Activated T-cell treated with anti-CD3 and anti-CD28 coated beads for 1 hour (primary cell): ENCODE measurements around the gene PIGB.
"Not testable (repeated sequence)": the region's sequence is repeated elsewhere in the genome, so short reads cannot be mapped to it uniquely, and the experiment has no call there.

Source experiments
- DNase-seq: peaks from one replicate; pipeline ENCODE4 v3.0.0-alpha.2; 2020; ENCODE audit warnings: low read depth

PIGB gene

DNA sequence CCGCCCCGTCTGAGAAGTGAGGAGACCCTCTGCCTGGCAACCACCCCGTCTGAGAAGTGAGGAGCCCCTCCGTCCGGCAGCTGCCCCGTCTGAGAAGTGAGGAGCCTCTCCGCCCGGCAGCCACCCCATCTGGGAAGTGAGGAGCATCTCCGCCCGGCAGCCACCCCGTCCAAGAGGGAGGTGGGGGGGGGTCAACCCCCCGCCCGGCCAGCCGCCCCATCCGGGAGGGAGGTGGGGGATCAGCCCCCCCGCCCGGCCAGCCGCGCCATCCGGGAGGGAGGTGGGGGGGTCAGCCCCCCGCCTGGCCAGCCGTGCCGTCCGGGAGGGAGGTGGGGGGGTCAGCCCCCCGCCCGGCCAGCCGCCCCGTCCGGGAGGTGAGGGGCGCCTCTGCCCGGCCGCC lies 16.2 kb upstream of the PIGB start:
- not testable (repeated sequence) for DNase-seq

DNA sequence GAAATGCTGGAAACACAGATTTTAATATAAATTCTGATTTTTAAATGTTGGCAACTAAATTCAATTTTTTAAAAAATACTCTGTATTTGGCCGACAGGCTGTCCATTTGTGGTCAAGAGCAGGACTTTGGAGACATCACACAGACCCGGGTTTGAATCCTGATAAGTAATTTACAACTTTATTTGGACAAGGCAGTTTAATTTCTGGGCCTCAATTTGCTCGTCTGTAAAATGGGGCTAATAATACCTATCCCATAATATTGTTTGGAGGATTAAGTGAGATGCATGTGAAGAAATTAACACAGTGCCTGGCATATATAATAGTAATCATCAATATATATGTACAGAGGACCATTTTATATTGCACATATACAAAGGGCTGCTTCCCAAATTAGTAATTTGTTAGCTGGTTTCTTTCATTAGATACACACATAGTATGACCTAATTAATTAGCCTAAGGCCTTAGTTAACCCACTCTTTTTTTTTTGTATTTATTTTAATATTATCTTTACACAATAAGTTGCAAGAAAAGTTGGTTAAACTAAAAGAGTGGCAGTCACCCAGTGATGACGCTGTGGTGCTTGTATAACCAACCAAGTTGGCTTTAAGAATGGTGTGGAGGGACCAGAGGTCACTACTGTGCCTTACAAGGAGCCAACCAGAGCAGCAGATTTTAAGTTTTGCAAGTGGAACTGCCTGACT lies 665 bp downstream of the PIGB start:
- no peak for DNase-seq

DNA sequence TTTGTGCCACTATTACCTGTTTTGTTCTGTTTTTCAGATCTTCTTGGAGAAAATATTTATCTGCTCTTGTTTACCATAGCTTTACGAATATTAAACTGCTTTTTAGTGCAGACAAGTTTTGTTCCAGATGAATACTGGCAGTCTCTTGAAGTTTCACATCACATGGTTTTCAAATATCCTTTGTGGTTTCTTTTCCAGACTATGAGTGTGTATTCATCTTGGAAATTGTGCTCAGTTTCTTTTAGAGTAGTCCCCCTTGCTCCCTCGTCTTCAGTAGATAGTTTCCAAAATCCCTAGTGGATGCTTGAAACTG lies 1.2 kb downstream of the PIGB start:
- no peak for DNase-seq

DNA sequence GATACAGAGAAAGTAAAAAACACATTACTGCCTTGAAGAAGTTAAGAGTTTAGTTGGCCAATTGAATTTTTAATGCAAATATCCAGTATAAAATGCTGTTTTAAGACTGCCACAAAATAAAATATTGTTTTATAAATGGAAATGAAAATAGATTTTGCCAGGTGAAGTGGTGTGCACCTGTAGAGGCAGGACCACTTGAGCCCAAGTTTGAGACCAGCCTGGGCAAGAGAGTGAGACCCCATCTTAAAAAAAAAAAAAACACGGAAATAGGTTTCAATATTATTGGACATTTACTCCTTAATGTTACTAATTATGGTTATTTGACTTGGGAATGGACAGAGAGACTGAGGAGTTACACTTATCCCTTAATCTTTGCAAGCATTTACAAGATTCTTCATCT lies 1.9 kb downstream of the PIGB start:
- DNase-seq: no peak

DNA sequence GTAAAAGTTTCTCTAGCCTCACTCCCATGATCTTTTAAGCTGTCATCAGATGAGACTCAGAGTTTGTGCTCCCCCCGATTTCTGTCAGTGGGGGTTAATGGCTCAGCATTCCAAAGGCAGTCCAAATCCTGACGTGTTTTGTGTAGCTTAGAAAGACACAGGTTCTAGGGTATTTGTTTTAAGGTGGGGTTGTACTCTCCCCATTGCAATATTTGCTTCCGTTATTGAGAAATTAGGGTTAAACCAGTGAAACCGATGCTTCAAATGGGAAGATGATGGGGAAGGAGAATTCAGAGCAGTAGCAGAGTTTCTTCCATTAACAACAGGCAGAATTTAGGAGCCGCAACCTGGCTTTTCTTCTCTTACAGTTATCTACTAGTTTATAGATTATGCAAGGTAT lies 3.4 kb downstream of the PIGB start:
- DNase-seq: no peak

DNA sequence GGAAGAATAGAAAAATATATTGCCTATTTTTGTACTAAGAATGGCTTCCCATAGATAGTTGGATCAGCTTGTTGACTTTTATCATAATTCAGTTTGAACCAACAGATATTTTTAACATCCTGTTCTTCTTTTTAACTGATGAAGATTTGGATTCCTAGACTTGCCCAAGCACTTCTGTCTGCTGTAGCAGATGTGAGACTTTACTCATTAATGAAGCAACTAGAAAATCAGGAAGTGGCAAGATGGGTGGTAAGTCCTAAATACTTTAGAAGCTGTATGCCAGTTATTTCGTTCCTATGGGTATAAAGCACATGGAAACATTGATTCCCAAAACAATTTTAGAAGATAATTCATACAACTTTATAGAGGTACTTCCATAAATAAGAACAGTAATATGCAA lies 8.4 kb downstream of the PIGB start:
- DNase-seq: no peak

DNA sequence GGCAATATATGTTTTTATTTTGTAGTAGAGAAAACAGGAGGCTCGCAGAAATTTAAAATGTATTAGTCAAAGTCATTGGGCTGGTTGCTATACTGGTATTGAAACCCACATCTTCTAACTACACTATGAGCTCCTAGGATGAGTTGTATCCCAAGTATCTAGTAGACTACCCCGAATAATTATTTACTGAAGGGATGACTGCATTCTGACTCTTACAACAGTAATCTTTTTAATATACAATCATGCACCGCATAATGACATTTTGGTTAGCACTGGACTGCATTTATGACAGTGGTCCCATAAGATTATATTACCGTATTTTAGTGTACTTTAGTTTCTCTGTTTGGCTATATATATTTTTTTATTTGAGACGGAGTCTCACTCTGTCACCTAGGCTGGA lies 15.3 kb downstream of the PIGB start:
- DNase-seq: no peak

DNA sequence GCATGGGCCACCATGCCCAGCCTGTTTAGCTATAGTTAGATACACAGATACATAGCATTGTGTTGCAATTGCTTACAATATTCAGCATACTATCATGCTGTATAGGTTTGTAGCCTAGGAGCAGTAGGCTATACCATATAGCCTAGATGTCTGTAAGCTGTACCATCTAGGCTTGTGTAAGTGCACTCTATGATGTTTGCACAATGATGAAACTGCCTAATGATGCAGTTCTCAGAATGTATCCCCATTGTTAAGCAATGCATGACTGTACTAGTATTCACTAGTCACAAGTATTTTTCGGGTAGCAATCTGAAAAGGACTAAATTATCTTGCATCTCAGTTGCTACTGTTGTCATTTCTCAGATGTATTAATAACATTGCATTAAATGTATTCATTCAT lies 16.0 kb downstream of the PIGB start:
- DNase-seq: no peak

DNA sequence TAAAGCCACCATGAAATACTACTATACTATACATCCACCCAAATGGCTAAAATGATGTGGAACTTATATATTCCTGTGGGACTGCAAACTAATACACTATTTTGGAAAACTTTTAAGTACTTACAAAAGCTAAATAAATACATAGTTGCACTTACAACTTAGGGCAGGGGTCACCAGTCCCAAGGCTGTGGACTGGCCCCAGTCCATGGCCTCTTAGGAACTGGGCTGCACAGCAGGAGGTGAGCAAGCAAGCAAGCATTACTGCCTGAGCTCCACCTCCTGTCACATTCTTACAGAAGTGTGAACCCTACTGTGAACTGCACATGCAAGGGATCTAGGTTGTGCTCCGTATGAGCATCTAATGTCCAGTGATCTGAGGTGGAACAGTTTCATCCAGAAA lies 18.1 kb downstream of the PIGB start:
- DNase-seq: no peak

DNA sequence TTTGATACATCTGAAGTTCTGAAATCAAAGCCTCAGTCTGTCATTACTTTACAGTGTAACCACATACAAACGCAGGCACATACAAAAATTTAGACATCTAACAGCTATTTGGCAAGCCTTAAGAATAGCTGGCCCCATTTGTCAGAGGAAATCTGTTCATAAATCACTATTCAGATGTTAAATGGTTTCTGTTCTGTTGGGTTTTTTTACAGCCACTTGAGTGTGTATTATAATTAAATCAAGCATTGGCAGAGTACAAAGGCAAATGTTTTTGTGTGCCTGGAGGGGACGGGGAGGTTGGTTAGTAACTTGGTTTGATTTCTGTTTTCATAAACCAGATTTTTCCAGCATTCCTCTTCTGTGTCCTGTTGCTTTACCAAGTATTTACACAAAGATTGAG lies 24.1 kb downstream of the PIGB start:
- DNase-seq: no peak

DNA sequence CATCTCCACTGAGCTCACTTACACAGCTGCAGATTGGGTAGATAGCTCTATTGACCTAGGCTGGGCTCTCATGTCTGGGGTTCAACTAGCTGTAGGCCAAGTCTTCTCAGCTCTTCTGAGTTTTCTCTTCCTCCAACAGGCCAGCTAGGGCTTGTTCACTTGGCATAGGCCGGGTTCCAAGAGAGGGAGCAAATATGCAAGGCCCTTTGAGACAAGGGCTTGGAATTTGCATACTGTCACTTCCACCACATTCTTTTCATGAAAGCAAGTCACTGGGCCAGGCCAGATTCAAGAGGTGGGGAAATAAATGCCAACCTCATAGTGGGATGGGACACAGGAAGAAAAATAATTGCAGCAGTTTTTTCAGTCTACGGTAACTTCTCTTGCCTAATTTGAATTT lies 25.2 kb downstream of the PIGB start:
- no peak for DNase-seq

DNA sequence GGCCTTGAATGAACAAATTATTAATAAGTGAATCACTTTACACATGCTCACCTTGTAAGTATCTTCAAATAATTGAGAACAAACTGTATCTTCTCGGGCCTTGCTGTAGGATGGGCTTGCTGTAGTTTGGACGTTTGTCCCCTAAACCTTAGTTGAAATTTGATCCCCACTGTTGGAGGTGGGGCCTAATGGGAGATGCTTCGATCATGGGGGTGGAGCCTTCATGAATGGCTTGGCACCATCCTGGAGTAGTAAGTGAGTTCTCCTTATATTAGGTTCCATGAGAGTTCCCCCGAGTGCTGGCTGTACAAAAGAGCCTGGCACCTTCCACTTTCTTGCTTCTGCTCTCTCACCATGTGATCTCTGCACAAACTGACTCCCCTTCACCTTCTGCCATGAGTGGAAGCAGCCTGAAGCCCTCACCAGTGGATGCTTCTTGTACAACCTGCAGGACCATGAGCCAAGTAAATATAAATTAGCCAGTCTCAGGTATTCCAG lies 29.3 kb downstream of the PIGB start:
- no peak for DNase-seq

DNA sequence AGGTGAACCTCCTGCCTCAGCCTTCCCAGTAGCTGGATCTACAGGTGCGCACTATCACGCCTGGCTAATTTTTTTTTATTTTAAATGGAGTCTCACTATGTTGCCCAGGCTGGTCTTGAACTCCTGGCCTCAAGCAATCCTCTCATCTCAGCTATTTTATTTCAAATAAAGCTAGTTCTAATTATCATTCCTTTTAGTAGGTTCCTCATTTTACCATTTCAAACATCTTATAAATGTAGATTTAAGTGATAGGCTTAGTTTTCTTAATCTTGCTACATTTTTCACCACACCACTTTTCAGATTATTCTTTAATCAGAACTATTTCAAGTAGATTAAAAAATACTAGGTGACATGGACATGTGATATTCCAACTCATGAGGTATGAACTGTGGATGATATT lies 30.3 kb downstream of the PIGB start:
- no peak for DNase-seq

DNA sequence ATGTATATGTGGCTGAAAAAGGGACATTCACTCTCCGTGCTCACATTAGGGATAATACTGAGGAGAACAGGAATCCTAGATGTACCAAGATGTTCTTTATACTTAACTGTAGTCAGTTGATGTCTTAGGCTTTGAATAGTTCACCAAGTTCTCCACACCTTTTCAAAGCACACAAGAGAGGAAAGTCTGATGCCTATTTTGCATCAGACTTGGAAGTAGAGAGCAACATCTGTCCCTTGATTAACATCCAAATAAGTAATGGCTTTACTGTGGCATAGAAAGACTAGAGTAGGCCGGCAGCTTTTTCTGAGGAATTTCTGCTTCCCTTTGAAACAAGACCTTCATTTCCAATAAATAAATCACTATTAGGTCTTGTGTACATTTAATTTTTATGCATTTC lies 34.0 kb downstream of the PIGB start:
- no peak for DNase-seq

DNA sequence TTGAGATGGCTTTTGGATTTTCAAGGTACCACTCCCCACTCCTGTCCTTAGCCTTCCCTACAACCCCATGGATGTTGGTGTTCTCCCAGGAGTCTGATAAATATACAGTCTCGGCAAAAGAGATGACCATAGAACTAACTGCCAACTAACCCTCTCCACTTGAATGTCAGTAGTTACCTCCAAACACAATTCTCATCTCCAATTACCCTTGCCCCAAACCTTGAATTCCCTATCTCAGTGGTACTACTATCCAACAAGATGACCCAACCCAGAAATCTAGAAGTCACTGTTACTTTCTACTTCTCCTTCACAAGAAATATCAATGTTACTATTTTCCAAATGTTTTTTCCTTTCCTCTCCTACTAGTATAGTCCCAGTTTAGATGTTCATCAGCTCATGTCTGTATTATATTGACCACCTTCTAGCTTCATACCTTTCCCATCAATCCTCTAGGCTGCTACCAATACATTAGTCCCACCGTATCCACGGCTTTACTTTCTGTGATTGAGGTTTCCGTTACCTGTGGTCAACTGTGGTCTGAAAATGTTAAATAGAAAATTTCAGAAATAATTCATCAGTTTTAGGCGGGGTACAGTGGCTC lies 38.1 kb downstream of the PIGB start:
- no peak for DNase-seq

DNA sequence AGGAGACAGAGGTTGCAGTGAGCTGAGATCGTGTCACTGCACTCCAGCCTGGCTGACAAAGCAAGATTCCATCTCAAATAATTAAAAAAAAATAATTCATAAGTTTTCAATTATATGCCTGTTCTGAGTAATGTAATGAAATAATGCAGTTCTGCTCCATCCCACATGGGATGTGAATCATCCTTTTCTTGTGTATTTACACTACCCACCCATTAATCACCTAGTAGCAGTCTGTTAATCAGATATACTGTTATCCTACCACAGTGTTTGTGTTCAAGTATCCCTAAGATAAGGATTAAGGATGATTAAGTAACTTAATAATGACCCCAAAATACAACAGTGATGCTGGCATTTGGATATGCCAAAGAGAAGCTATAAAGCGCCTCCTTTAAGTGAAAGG lies 38.8 kb downstream of the PIGB start:
- no peak for DNase-seq

DNA sequence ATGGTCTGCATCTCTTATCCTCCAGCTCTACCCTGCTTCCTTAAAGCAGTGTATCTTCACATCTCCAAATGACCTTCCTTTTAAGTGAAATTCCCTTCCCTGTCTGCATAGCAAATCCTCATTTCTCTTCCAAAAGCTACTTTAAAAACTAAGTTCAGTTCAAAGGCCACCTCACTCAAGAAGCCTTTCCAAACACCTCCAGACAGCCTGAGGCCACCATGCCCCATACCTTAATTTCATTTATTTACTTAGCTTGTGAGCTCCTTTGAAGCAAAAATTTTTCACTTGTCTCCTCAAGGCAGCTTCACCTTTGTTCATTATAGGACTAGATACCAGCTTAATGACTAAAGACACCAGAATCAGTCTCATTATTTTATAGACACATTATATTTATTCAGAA lies 39.4 kb downstream of the PIGB start:
- no peak for DNase-seq

DNA sequence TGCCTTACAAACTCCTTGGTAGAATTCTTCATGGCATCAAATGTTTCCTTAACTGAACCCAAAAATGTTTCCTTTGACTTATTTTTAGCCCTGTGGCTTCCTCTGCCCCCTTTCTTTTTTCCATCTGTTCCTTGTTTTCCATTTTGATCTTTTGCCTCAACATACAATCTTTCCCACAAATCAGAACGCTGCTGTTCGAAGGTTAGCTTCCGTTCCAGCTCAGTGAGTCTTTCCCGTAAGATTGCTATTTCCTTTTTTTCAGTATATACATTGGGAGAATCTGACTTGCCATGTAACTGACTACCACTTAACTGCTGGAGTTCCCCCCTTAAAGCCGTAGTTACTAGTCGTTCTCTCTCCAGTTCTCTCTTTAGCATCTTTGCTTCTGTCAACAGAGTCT lies 41.2 kb downstream of the PIGB start:
- no peak for DNase-seq

DNA sequence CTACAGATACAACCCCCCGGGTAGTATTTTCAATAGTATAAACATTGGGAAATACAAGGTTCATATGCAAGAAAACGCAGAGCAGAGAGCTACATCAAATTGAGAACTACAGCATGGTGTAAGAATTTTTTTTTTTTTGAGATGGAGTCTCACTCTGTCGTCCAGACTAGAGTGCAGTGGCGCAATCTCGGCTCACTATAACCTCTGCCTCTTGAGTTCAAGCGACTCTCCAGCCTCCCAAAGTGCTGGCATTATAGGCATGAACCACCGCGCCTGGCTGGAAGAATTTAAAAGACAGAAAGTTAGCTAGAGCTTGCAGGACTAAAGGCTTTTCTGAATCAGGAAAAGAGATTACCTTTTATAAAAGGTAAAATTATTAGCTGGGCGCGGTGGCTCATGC lies 42.0 kb downstream of the PIGB start:
- no peak for DNase-seq

DNA sequence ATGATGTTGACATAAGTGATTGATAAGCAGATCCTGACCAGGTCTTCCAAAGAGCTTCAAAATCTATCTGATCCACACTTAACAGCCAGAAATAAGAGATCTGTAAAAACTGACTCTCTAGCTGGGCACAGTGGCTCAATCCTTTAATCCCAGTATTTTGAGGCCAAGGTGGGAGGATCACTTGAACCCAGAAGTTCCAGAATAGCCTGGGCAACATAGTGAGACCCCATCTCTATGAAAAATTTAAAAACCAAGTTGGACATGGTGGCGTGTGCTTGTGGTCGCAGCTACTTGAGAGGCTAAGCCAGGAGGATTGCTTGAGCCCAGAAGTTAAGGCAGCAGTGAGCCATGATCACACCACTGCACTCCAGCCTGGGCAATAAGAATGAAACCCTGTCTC lies 43.6 kb downstream of the PIGB start:
- no peak for DNase-seq

DNA sequence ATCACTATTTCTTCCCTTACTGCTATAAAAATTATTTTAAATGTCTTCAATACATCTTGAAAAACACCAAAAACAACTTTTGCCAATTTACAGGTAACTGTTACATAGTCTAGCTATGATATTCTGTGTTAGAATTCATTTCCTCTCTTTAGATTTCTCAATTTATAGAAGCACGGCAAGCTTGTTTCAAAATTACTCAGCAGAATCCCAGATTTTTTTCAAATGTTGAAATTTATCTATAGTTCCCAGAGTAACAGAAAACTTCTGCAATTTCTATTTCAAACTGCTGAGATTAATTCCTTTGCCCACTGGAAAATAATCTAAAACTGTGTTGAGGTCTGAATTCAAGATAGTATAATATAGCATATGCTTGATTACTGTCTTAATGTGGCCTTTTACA lies 48.0 kb downstream of the PIGB start:
- no peak for DNase-seq

DNA sequence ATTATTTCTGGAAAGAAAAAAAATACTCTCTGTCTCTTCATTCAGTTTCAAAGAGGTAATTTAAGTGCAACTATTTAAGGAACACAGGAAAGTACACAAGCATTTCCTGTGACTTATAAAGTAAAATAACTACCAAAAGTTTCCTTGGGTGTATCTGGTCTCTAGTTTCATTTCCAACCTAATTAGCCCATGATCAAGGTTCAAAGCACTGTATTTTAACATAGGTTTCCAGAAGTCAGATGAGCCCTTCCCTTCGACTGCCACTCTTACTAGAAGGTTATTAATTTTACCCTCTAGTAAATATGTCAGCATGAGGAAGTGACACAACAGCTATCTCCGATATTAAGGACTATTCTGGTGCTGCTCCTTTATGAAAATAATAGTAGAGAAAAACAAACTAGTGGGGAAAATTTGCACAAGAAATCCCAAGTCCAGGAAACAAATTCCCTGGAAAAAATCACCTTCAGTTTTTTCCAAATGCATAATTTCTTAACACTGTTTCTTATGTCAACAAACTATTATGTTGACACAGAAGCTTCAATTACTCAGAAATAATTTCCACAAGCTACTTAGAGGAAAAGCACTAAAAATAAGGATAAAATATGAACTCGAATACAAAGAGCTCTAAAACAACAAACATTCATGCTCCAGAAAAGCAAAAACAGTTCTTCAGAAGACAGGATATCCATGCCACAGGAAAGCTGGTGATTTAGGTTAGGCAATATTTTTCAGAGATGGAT lies 53.8 kb downstream of the PIGB start:
- no peak for DNase-seq

DNA sequence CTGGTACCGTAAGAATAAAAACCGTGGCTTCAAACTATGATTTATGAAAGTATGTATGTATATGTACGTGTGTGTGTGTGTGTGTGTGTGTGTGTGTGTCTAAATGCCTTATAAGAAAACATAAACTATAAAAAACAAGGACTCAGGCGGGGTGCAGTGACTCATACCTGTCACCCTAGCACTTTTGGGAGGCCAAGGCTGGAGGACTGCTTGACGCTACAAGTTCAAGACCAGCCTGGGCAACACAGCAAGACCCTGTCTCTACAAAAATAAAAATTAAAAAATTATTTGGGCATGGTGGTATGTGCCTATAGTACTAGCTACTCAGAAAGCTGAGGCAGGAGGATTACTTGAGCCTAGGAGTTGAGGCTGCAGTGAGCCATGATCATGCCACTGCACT lies 60.1 kb downstream of the PIGB start:
- DNase-seq: no peak

DNA sequence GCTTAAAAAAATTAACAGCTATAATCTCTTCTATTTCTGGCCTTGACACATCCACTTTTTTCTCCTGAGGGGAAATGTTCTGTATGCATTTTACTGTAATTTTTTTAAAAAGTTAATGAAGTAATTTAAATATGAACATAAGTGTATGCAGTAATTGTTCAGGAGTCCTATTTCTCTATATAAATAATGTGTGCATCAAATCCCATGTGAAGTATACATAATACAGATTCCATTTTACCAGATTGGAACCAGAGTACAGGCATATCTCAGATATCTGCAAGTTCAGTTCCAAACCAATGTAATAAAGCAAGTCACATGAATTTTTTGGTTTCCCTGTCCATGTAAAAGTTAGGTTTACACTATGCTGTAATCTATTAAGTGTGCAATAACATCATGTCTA lies 62.6 kb downstream of the PIGB start:
- no peak for DNase-seq
